IMR-90 (cell line): Measurements from ENCODE around the gene DUSP6. TPM values are rescaled to one million over a fixed set of nuclear protein-coding genes. Genes with fewer than 3 reads are reported as not detected.

Experiments used
- ATAC-seq: fragments of 200-7000 bp; cut with Tn5 transposase; 2 replicates; pipeline ENCODE4 v1.9.1; 2020; ENCODE audit warnings: low read depth, mild to moderate bottlenecking, moderate library complexity
- BruUV-seq: library from RNA; stranded (reverse); fragments of 400-500 nt; replicated peaks from 2 replicates; lab custom pipeline; 2021; lab: Mats Ljungman, UMichigan
- CTCF ChIA-PET: fragments of 300-600 bp; formaldehyde crosslinking; extraction: SDS; loops from one replicate; lab custom pipeline; 2021; ENCODE audit warnings: antibody characterized with exemption; lab: Yijun Ruan, JAX
- POLR2A ChIA-PET: fragments of 300-600 bp; sonication (Branson Sonifier 250); formaldehyde crosslinking; loops from one replicate; lab custom pipeline; 2022; ENCODE audit warnings: antibody characterized with exemption; ENCODE audit not compliant: unreplicated experiment; lab: Charles Lee
- DNase-seq: peaks from one replicate; pipeline ENCODE4 v3.0.0; 2013
- H2AFZ ChIP-seq: replicated peaks from 2 replicates; pipeline ENCODE3; 2013; ENCODE audit warnings: low read length, mild to moderate bottlenecking; ENCODE audit not compliant: poor library complexity
- H2AK5ac ChIP-seq: 2 replicates; pipeline ENCODE4 v1.6.1; 2013; ENCODE audit warnings: low read depth, low read length, inconsistent platforms
- H2AK9ac ChIP-seq: replicated peaks from 2 replicates; pipeline ENCODE3; 2013; ENCODE audit warnings: mild to moderate bottlenecking, low read depth, low read length, moderate library complexity; ENCODE audit not compliant: poor library complexity
- H2BK120ac ChIP-seq: 2 replicates; pipeline ENCODE4 v1.6.1; 2013; ENCODE audit warnings: low read depth, low read length, inconsistent platforms
- H2BK15ac ChIP-seq: 3 replicates; pipeline ENCODE4 v1.6.1; 2013; ENCODE audit warnings: low read depth, low read length, inconsistent platforms
- H2BK20ac ChIP-seq: 2 replicates; pipeline ENCODE4 v1.6.1; 2013; ENCODE audit warnings: low read depth, mild to moderate bottlenecking, inconsistent platforms, low read length, moderate library complexity
- H2BK5ac ChIP-seq: 2 replicates; pipeline ENCODE4 v1.6.1; 2013; ENCODE audit warnings: mild to moderate bottlenecking, low read depth, low read length, inconsistent platforms; ENCODE audit not compliant: poor library complexity, severe bottlenecking
- H3K14ac ChIP-seq: replicated peaks from 2 replicates; pipeline ENCODE4 v1.6.1; 2013; ENCODE audit warnings: low read depth, low read length, inconsistent platforms
- H3K18ac ChIP-seq: 2 replicates; pipeline ENCODE4 v1.6.1; 2013; ENCODE audit warnings: low read depth, low read length, control low read depth
- H3K23ac ChIP-seq: 2 replicates; pipeline ENCODE4 v1.6.1; 2013; ENCODE audit warnings: low read depth, low read length, inconsistent platforms
- H3K27ac ChIP-seq: 2 replicates; pipeline ENCODE4 v1.5.1; 2013; ENCODE audit warnings: mild to moderate bottlenecking, control low read depth, low read length; ENCODE audit not compliant: insufficient read depth
- H3K27me3 ChIP-seq: 2 replicates; pipeline ENCODE4 v1.6.1; 2013; ENCODE audit warnings: low read length; ENCODE audit not compliant: control insufficient read depth, insufficient read depth
- H3K36me3 ChIP-seq: 2 replicates; pipeline ENCODE4 v1.6.1; 2013; ENCODE audit warnings: low read length, mixed read lengths; ENCODE audit not compliant: control insufficient read depth, insufficient read depth
- H3K4ac ChIP-seq: 2 replicates; pipeline ENCODE4 v1.6.1; 2013; ENCODE audit warnings: low read depth, low read length, inconsistent platforms
- H3K4me1 ChIP-seq: 2 replicates; pipeline ENCODE4 v1.6.1; 2013; ENCODE audit warnings: low read length, mixed read lengths; ENCODE audit not compliant: control insufficient read depth, insufficient read depth
- H3K4me2 ChIP-seq: 2 replicates; pipeline ENCODE4 v1.6.1; 2013; ENCODE audit warnings: low read depth, mild to moderate bottlenecking, control low read depth, low read length, moderate library complexity
- H3K4me3 ChIP-seq: 2 replicates; pipeline ENCODE4 v1.5.1; 2013; ENCODE audit warnings: low read depth, mild to moderate bottlenecking, control low read depth, low read length, moderate library complexity; ENCODE audit not compliant: insufficient read depth
- H3K56ac ChIP-seq: 2 replicates; pipeline ENCODE4 v1.6.1; 2013; ENCODE audit warnings: low read length, inconsistent platforms; ENCODE audit not compliant: insufficient read depth; ENCODE audit errors: extremely low read depth
- H3K79me1 ChIP-seq, 2 experiments: 2 replicates each; pipeline ENCODE4 v1.6.1; 2013; ENCODE audit warnings: low read length in 2 of 2, inconsistent platforms in 1 of 2, low read depth in 1 of 2
- H3K9ac ChIP-seq: 2 replicates; pipeline ENCODE4 v1.6.1; 2013; ENCODE audit warnings: low read depth, low read length, control low read depth
- H3K9me1 ChIP-seq: 2 replicates; pipeline ENCODE4 v1.6.1; 2013; ENCODE audit warnings: low read length, inconsistent platforms; ENCODE audit not compliant: insufficient read depth
- H3K9me3 ChIP-seq: 2 replicates; pipeline ENCODE4 v1.6.1; 2013; ENCODE audit warnings: low read length; ENCODE audit not compliant: control insufficient read depth, insufficient read depth
- H4K20me1 ChIP-seq: 2 replicates; pipeline ENCODE4 v1.6.1; 2013; ENCODE audit warnings: low read length, inconsistent platforms; ENCODE audit not compliant: insufficient read depth
- H4K5ac ChIP-seq: 2 replicates; pipeline ENCODE4 v1.6.1; 2013; ENCODE audit warnings: mild to moderate bottlenecking, low read depth, low read length, control low read depth
- H4K8ac ChIP-seq, 2 experiments: 2 replicates each; pipeline ENCODE4 v1.6.1; 2013; ENCODE audit warnings: low read depth in 2 of 2, low read length in 2 of 2, control low read depth in 1 of 2, inconsistent platforms in 1 of 2
- H4K91ac ChIP-seq: 2 replicates; pipeline ENCODE4 v1.6.1; 2013; ENCODE audit warnings: low read depth, low read length, inconsistent platforms; ENCODE audit not compliant: insufficient read depth
- CEBPB ChIP-seq: IDR thresholded peaks from 2 replicates; pipeline ENCODE4 v1.6.1; 2012; ENCODE audit warnings: low read depth, low read length, improper control_type of control experiment
- RAD21 ChIP-seq: IDR thresholded peaks from 2 replicates; pipeline ENCODE4 v1.6.1; 2012; ENCODE audit warnings: low read length, improper control_type of control experiment
- whole genome bisulfite sequencing, 2 experiments: methylation state at CpG; one replicate each; pipeline versions ENCODE4 v1.1.5 to v1.1.7; 2013; ENCODE audit warnings: missing lambda C conversion rate in 2 of 2; ENCODE audit not compliant: insufficient read length in 1 of 2; ENCODE audit errors: extremely low coverage in 2 of 2; 5-methylcytosine and 5-hydroxymethylcytosine counted together
- dilution Hi-C: fragments of 300-500 bp; cut with HindIII; formaldehyde crosslinking; loops from one replicate; pipeline ENCODE4 v1.14.3; 2018; ENCODE audit warnings: low sequenced_read_pairs; ENCODE audit not compliant: unreplicated experiment
- in situ Hi-C: fragments of 300-500 bp; cut with MboI; formaldehyde crosslinking; loops from 3 replicates; pipeline ENCODE4 v1.14.3; 2019; ENCODE audit warnings: low sequenced_read_pairs, inconsistent platforms, mixed read lengths
- intact Hi-C: fragments of 100-400 bp; cut with micrococcal nuclease; formaldehyde crosslinking; loops from 2 replicates; pipeline ENCODE4 v1.10.0; 2022
- polyA plus RNA-seq, 3 experiments: library from polyadenylated mRNA; depleted of rRNA; stranded (reverse); fragments of >200 nt; gene quantifications; 2 replicates each; pipeline ENCODE4 v1.2.3, GENCODE V29; 2012; ENCODE audit warnings: low replicate concordance in 1 of 3
- total RNA-seq: library from RNA; depleted of rRNA; stranded (reverse); fragments of >200 nt; gene quantifications from 2 replicates; pipeline ENCODE4 v1.2.3, GENCODE V29; 2012

The DUSP6 gene
- total and polyA plus RNA-seq, 2 of the 4 experiments (the other 2 are of a cell fraction) = 38.5 to 70.1 TPM

DNA sequence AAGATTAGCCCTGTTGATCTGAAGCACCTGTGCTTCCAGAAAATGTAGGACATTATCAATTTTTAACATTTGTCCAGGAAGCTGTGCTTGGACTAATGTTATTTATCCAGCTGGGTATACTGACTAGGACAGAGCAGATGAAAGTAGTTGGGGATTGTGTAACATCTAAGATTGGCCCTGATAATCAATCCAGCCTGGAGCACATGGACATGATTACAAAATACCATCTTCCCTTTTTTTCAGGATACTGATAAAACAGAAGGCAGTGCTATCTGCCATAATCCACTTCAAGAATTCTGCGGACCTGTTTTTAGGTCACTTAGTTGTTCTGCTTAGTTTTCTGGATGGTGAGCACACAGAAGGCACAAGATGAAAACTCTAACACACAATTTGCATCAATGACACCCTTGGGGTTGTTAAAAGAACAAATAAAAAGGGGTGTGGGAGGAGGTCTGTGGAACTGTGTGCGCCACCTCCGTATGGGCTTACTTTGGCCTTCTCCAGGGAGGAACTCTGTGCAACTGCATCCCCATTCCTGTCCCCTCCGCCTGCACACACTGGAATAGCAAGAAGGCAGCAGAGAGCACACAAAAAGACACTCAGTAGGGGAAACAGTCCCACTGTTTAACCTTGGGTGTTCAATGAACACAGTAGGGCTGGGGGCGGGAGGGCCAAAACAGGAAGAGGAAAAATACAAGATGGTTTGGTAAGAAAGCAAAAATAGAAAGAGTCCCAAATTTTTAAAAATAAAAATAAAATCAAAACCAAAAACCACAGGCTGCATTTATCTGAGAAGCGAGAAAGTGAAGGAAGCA, 31.1 kb upstream of the DUSP6 start:
- Histone ChIP-seq H4K5ac (peak overlapping the region; percentile 80), H3K27me3 (no peaks in the 10 kb centered on the region), H3K9ac (peak overlapping the region; percentile 30), H3K4me3 (no peak overlapping the region), H4K8ac (peak overlapping the region; percentile 56 to 86), H3K36me3 (no peaks in the 10 kb centered on the region), H2BK20ac (peak overlapping the region; percentile 65), H2AK9ac (peak overlapping the region; percentile 95), H2BK15ac (peak overlapping the region; percentile 54; the same call in 2 of the 3 replicates), H3K4me1 (peaks cover 12% of the 10 kb centered on the region), H3K27ac (peak overlapping the region; percentile 88), H3K14ac (peak overlapping the region; percentile 92), H2AK5ac (peak overlapping the region; percentile 82), H4K91ac (peak overlapping the region; percentile 80), H2BK5ac (peak overlapping the region; percentile 89), H3K23ac (peak overlapping the region; percentile 55; the same call in 1 of the 2 replicates), H3K4ac (peak overlapping the region; percentile 90), H3K79me1 (peaks cover 0 to 3% of the 10 kb centered on the region in 2 experiments; a peak in 1 of 4 replicates), H3K56ac (peak overlapping the region; percentile 55; the same call in 1 of the 2 replicates), H3K9me3 (no peaks in the 10 kb centered on the region), H3K4me2 (no peak overlapping the region; the same call in 1 of the 2 replicates), H2AFZ (peak overlapping the region; percentile 86), H2BK120ac (peak overlapping the region; percentile 91), H3K18ac (peak overlapping the region; percentile 82), H4K20me1 (no peaks in the 10 kb centered on the region), H3K9me1 (peaks cover 6% of the 10 kb centered on the region)
- BruUV-seq = no TSS peak
- 0 out of 2 replicates have a peak, but pooled peaks have one; percentile 12 for ATAC-seq
- ChIA-PET POLR2A (interaction anchor here (0.7 to 2.0 kb wide), 4 partner anchors 29 to 68 kb away, joined by 3 to 8 read pairs (median 4); no protein-coding TSS in a partner anchor), CTCF (interaction anchor here (1.5 kb wide), 1 partner anchor 75 kb away, joined by 6 read pairs; no protein-coding TSS in a partner anchor)
- dilution Hi-C loops = no loop called here
- in situ Hi-C loops = no loop called here
- intact Hi-C loops = loop anchor here (2.0 kb wide), 1 partner anchor 69 kb away; no protein-coding TSS in a partner anchor
- peak; percentile 68 for TF ChIP-seq CEBPB
- TF ChIP-seq RAD21 = no peak
- WGBS, 2 experiments = no CpG with 5 or more reads among the region's 6 CpGs
- peak; percentile 47 for DNase-seq
